Body of pancreas (tissue), 4 donors: Measurements from ENCODE around the gene GPR155. TPM values are rescaled to one million over a fixed set of nuclear protein-coding genes. Genes with fewer than 3 reads are reported as not detected.

ENCODE experiments used
- ATAC-seq: fragments of 150-250 bp; one replicate; pipeline ENCODE4 v1.9.1; 2016
- DNase-seq, 4 donors: peaks; one replicate each; pipeline ENCODE4 v3.0.0-alpha.2; 2019
- H3K27ac ChIP-seq, 4 donors: fragments of 200-600 bp; sonication (generic); 1 replicate in 3 of 4; 2 replicates in 1 of 4; pipeline versions ENCODE4 v1.5.1 to v1.6.1; 2016 to 2019; ENCODE audit warnings: mild to moderate bottlenecking in 1 of 4, mixed read lengths in 1 of 4, moderate library complexity in 1 of 4
- H3K27me3 ChIP-seq, 2 donors: fragments of 200-600 bp; sonication (generic); one replicate each; pipeline ENCODE4 v1.6.0; 2016; ENCODE audit warnings: mild to moderate bottlenecking in 1 of 2
- H3K36me3 ChIP-seq, 2 donors: fragments of 200-600 bp; sonication (generic); replicated peaks in 1 of 2; 2 replicates each; pipeline ENCODE4 v1.5.1; 2016; ENCODE audit warnings: low read depth in 2 of 2; ENCODE audit not compliant: insufficient read depth in 1 of 2
- H3K4me1 ChIP-seq: fragments of 200-600 bp; sonication (generic); one replicate; pipeline ENCODE4 v1.6.0; 2016
- H3K4me3 ChIP-seq, 2 donors: fragments of 200-600 bp; sonication (generic); 1 replicate in 1 of 2; 2 replicates in 1 of 2; pipeline ENCODE4 v1.5.1; 2016 to 2019
- H3K9me3 ChIP-seq, 3 donors: fragments of 200-600 bp; sonication (generic); 1 replicate in 2 of 3; 2 replicates in 1 of 3; pipeline ENCODE4 v1.5.1; 2016
- POLR2A ChIP-seq, 3 donors: fragments of 450-650 bp; IDR thresholded peaks; one replicate each; pipeline ENCODE4 v1.6.1; 2016; ENCODE audit warnings: antibody characterized with exemption in 3 of 3, mild to moderate bottlenecking in 2 of 3
- WGBS, 2 donors: methylation state at CpG; one replicate each; pipeline ENCODE4 v1.1.5; 2017; 5-methylcytosine and 5-hydroxymethylcytosine counted together
- intact Hi-C: fragments of 100-400 bp; cut with DNase I; formaldehyde crosslinking; loops from one replicate; pipeline ENCODE4 v1.15.1; 2023
- total RNA-seq, 2 donors: library from RNA; depleted of rRNA; stranded (reverse); fragments of >200 nt; gene quantifications; one replicate each; pipeline ENCODE4 v1.1.0, GENCODE V29; 2016
- TF ChIP-seq, protein P1 (sequence below), 7 experiments: fragments of 450-650 bp in 4 of 7; fragments of 200-600 bp in 3 of 7; sonication (generic) in 3 of 7; IDR thresholded peaks; one replicate each; pipeline ENCODE4 v1.5.1; 2016 to 2019; ENCODE audit warnings: antibody characterized with exemption in 7 of 7

Gene GPR155
- total RNA-seq, 2 donors from 2014 or later, result 4.6 to 8.6 TPM

- intact Hi-C loops, result no loop called here
- H3K27me3 ChIP-seq, result no peaks in the 10 kb centered on the region
- ATAC-seq (no peak), DNase-seq (no peak)
- H3K27ac ChIP-seq, result no peak overlapping the region
- H3K4me1 ChIP-seq, result no peaks in the 10 kb centered on the region
- 90 to 94% methylated on average over 4 of the region's 4 CpGs for WGBS, 2 donors
- no peak overlapping the region for H3K4me3 ChIP-seq
- TF ChIP-seq, protein P1, sequence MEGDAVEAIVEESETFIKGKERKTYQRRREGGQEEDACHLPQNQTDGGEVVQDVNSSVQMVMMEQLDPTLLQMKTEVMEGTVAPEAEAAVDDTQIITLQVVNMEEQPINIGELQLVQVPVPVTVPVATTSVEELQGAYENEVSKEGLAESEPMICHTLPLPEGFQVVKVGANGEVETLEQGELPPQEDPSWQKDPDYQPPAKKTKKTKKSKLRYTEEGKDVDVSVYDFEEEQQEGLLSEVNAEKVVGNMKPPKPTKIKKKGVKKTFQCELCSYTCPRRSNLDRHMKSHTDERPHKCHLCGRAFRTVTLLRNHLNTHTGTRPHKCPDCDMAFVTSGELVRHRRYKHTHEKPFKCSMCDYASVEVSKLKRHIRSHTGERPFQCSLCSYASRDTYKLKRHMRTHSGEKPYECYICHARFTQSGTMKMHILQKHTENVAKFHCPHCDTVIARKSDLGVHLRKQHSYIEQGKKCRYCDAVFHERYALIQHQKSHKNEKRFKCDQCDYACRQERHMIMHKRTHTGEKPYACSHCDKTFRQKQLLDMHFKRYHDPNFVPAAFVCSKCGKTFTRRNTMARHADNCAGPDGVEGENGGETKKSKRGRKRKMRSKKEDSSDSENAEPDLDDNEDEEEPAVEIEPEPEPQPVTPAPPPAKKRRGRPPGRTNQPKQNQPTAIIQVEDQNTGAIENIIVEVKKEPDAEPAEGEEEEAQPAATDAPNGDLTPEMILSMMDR (IDR thresholded peaks at IDR 0.05), result no peak
- TF ChIP-seq POLR2A (IDR thresholded peaks at IDR 0.05), result no peak
- H3K9me3 ChIP-seq, result no peaks in the 10 kb centered on the region
- H3K36me3 ChIP-seq, result no peaks in the 10 kb centered on the region
Observed at GRCh38 chr2:174450021-174450816, 36.6 kb downstream of the GPR155 start.

DNA sequence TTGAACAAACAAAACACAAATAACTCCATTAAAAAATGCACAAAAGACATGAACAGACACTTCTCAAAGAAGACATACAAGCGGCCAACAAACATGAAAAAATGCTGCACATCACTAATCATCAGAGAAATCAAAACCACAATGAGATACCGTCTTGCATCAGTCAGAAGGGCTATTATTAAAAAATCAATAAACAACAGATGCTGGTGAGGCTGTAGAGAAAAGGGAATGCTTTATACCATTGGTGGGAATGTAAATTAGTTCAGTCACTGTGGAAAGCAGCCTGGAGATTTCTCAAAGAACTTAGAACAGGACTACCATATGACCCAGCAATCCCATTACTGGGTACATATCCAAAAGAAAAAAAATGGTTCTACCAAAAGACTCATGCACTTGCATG, 37.8 kb downstream of the GPR155 start:
- WGBS, 2 donors, result 81 to 93% methylated on average over 2 of the region's 2 CpGs
- no peak for TF ChIP-seq POLR2A (IDR thresholded peaks at IDR 0.05)
- TF ChIP-seq, protein P1 (IDR thresholded peaks at IDR 0.05), result no peak
- no peak overlapping the region for H3K27ac ChIP-seq
- DNase-seq (no peak), ATAC-seq (no peak)
- H3K4me1 ChIP-seq, result no peaks in the 10 kb centered on the region
- H3K36me3 ChIP-seq, result no peaks in the 10 kb centered on the region
- H3K4me3 ChIP-seq, result no peak overlapping the region
- no peaks in the 10 kb centered on the region for H3K9me3 ChIP-seq
- no peaks in the 10 kb centered on the region for H3K27me3 ChIP-seq
- intact Hi-C loops, result no loop called here

DNA sequence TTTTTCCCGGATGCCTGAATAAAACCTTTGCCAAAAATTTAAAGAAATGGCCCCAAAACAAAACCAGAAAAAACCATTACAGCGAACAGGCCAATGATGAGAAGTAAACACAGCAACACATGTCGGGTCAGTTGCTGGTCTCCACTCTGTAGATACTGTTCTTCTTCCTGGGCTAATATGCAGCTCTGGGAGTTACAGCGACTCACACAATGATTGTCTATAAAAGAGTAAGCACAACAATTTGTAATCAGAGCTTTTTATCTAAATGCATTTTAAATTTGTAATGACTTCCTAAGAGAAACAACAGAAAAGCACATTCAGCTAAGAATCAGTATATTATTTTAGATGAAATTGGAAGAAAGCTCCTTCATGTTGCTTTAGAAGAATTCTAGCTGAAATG, 40.3 kb downstream of the GPR155 start:
- H3K27ac ChIP-seq, result no peak overlapping the region
- no peaks in the 10 kb centered on the region for H3K27me3 ChIP-seq
- peaks cover 0 to 2% of the 10 kb centered on the region in 2 donors for H3K36me3 ChIP-seq
- no peak overlapping the region for H3K4me3 ChIP-seq
- no peak for TF ChIP-seq POLR2A (IDR thresholded peaks at IDR 0.05)
- TF ChIP-seq, protein P1 (IDR thresholded peaks at IDR 0.05), result no peak
- 90 to 94% methylated on average over 4 of the region's 4 CpGs for WGBS, 2 donors
- ATAC-seq, result no peak
- intact Hi-C loops, result no loop called here
- no peaks in the 10 kb centered on the region for H3K9me3 ChIP-seq
- no peak for DNase-seq
- H3K4me1 ChIP-seq, result no peaks in the 10 kb centered on the region

GRCh38 chr2:174445248-174445647, 41.6 kb downstream of the GPR155 start:
- 89 to 95% methylated on average over 3 of the region's 3 CpGs for WGBS, 2 donors
- Histone ChIP-seq H3K27me3 (no peaks in the 10 kb centered on the region), H3K27ac (no peak overlapping the region), H3K9me3 (no peaks in the 10 kb centered on the region), H3K36me3 (peaks cover 0 to 2% of the 10 kb centered on the region in 2 donors), H3K4me1 (no peaks in the 10 kb centered on the region), H3K4me3 (no peak overlapping the region)
- TF ChIP-seq POLR2A (IDR thresholded peaks at IDR 0.05), result no peak
- TF ChIP-seq, protein P1 (IDR thresholded peaks at IDR 0.05), result no peak
- intact Hi-C loops, result no loop called here
- no peak for DNase-seq
- no peak for ATAC-seq

DNA sequence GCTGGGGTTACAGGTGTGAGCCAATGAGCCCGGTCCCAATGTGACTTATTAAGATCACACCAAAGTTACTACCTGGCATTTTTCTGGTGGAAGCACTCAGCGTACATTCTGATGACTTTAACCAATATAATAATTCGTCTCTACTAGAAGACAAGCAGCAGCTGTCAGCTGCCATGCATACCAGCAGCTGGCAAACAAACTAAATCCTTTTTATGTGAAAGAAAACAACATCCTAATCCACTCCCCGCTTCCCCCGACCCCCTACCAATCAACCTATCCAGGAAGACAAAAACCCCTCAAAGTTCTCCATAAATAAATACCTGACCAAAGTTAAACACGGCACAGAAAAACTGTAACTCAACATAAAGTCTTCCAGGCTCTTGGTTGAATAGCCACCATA, 42.1 kb downstream of the GPR155 start:
- no peak overlapping the region for H3K4me3 ChIP-seq
- no peaks in the 10 kb centered on the region for H3K9me3 ChIP-seq
- no peak for TF ChIP-seq POLR2A (IDR thresholded peaks at IDR 0.05)
- TF ChIP-seq, protein P1 (IDR thresholded peaks at IDR 0.05), result no peak
- H3K4me1 ChIP-seq, result no peaks in the 10 kb centered on the region
- H3K27ac ChIP-seq, result no peak overlapping the region
- DNase-seq (no peak), ATAC-seq (no peak)
- intact Hi-C loops, result no loop called here
- 74% methylated on average over 6 of the region's 6 CpGs for WGBS, 2 donors
- H3K36me3 ChIP-seq, result peaks cover 0 to 2% of the 10 kb centered on the region in 2 donors
- no peaks in the 10 kb centered on the region for H3K27me3 ChIP-seq
